Measurements from ENCODE around the gene DNAI4.

Gene DNAI4

DNA sequence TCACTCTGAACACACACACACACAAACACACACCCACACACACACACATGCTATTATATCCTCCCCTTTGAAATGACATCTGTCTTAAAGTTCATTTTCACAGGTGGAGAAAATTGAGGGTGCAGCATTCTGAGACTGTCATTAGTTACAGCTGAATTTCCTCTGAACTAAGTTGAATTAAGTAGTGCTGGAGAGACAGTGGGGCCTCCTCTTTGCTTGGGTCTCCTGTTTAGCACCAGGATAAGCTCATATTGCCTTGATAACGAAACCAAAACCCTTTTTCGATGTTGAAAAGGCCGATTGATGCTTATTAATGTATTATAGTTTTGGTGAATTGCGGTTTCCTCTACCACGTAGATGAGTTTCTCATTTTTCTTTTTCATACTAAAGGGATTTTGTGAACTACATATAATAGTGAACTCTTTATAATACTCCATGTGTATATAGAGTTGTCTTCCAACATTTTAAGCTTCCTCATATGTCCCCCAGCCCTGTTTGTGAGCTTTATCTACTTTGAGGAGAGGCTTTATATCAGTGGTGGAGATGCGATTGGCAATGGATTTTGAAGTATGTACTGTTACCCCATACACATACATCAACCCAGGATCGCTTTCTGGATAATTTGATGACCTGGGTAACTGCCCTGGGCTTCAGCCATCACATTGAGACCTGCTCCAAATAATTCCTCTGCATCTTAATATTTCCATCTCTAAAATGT is 155.0 kb downstream of the DNAI4 start:
- Histone ChIP-seq H3K27ac (ENCODE audit: low read length) (no peak overlapping the region), H3K9me3 (ENCODE audit: control insufficient read depth, insufficient read depth, low read length) (no peaks in the 10 kb centered on the region), H3K27me3 (ENCODE audit: control insufficient read depth, insufficient read depth, low read length) (no peaks in the 10 kb centered on the region), H3K4me3 (ENCODE audit: low read length) (no peak overlapping the region), H3K4me1 (ENCODE audit: control insufficient read depth, insufficient read depth, low read length) (no peaks in the 10 kb centered on the region), H3K36me3 (ENCODE audit: control insufficient read depth, insufficient read depth, low read length) (no peaks in the 10 kb centered on the region)
- no CpG with 5 or more reads among the region's 7 CpGs for WGBS (ENCODE audit: insufficient coverage, insufficient read length)
- DNase-seq (ENCODE audit: low read depth, low spot score) = no peak

GRCh38 chr1:66768965-66769364 is 155.7 kb downstream of the DNAI4 start:
- H3K4me1 ChIP-seq (ENCODE audit: control insufficient read depth, insufficient read depth, low read length) = no peaks in the 10 kb centered on the region
- no peak overlapping the region for H3K27ac ChIP-seq (ENCODE audit: low read length)
- no peak for DNase-seq (ENCODE audit: low read depth, low spot score)
- no peaks in the 10 kb centered on the region for H3K9me3 ChIP-seq (ENCODE audit: control insufficient read depth, insufficient read depth, low read length)
- no CpG with 5 or more reads among the region's 1 CpG for WGBS (ENCODE audit: insufficient coverage, insufficient read length)
- no peaks in the 10 kb centered on the region for H3K36me3 ChIP-seq (ENCODE audit: control insufficient read depth, insufficient read depth, low read length)
- H3K4me3 ChIP-seq (ENCODE audit: low read length) = no peak overlapping the region
- H3K27me3 ChIP-seq (ENCODE audit: control insufficient read depth, insufficient read depth, low read length) = no peaks in the 10 kb centered on the region

DNA sequence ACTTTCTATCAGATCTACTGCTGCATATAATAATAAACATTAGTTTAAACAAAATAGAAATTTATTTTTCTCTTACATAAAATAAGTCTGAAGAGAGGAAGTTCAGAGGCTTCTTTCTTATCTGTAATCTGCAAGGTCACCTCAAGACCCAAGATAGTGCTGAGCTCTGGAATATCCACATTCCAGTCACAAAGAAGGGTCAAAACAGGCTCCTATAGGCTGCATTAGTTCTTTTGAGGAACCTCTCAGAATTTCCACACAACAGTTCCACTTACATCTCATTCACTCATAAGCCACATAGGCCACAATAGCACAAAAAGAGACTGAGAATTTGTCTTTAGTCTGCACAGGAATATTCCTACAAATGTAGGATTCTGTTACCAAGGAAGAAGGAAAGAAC is 157.0 kb downstream of the DNAI4 start:
- Histone ChIP-seq H3K4me1 (ENCODE audit: control insufficient read depth, insufficient read depth, low read length) (no peaks in the 10 kb centered on the region), H3K27ac (ENCODE audit: low read length) (no peak overlapping the region)
- no peak for DNase-seq (ENCODE audit: low read depth, low spot score)

GRCh38 chr1:66764994-66765578 is 159.6 kb downstream of the DNAI4 start:
- DNase-seq (ENCODE audit: low read depth, low spot score) = no peak
- Histone ChIP-seq H3K36me3 (ENCODE audit: control insufficient read depth, insufficient read depth, low read length) (no peaks in the 10 kb centered on the region), H3K4me3 (ENCODE audit: low read length) (no peak overlapping the region), H3K27me3 (ENCODE audit: control insufficient read depth, insufficient read depth, low read length) (no peaks in the 10 kb centered on the region), H3K27ac (ENCODE audit: low read length) (no peak overlapping the region), H3K9me3 (ENCODE audit: control insufficient read depth, insufficient read depth, low read length) (no peaks in the 10 kb centered on the region), H3K4me1 (ENCODE audit: control insufficient read depth, insufficient read depth, low read length) (no peaks in the 10 kb centered on the region)
- WGBS (ENCODE audit: insufficient coverage, insufficient read length) = no CpG with 5 or more reads among the region's 3 CpGs

More for the DNA sequence above, 157.0 kb downstream of the DNAI4 start:
- Histone ChIP-seq H3K4me3 (ENCODE audit: low read length) (no peak overlapping the region), H3K36me3 (ENCODE audit: control insufficient read depth, insufficient read depth, low read length) (no peaks in the 10 kb centered on the region), H3K9me3 (ENCODE audit: control insufficient read depth, insufficient read depth, low read length) (no peaks in the 10 kb centered on the region), H3K27me3 (ENCODE audit: control insufficient read depth, insufficient read depth, low read length) (no peaks in the 10 kb centered on the region)

Data from iPS DF 6.9 (cell line).